ENCODE measurements around the gene SUGP2.

The SUGP2 gene

DNA sequence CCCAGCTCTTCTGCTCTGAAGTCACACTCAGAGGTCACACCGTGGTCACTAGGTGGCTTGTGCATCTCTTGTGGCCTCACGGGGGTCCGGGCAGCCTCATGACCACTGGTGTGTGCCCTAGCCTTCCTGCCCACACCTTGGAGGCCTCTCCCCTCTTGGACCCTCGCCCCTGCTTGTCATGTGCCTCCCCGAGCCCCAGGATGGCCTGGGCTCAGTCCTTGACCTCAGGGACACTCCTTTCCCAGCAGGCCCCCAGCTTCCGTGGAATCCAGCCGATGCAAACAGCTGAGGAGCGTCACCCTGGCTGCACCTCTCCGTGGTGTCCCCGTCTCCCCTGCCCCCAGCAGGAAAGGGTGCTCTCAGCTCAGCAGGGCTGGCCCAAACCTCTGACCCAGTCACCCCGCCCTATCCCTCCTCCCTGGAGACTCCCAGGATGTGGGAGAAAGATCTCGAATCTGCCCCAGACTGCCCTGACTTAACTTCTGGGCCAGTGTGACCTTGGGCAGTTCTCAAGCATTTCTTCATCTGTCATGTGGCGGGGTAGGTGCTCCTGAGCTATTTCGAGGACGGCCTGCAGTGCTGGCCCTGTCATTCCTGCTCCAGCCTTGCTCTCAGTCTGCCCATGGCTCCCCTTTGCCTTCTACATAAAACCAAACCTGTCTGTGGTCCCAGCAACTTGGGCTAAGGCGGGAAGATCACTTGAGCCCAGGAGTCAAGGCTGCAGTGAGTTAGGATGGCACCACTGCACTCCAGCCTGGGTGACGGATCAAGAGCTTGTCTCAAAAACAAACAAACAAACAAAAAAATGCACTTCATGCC lies 25.9 kb upstream of the SUGP2 start:
- no peak for DNase-seq

DNA sequence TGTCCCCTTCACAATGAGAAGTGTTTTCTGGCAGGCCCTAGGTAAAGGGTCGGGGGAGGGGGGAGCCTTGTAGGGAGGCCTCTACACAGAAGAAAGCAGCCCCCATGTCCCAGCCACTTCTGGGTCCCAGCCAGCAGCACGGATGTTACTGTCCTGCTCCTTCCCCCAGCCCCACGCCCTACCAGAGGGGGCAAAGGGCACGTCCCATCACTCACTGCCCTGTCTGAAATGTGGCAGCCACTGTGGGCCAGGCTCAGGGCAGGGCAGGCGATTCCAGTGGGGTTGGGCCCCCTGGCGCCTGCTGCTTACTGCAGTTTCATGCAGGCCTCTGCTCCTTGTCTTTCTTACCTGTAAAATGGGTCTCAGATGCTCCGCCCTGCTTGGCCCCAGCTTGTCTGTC lies 24.4 kb upstream of the SUGP2 start:
- DNase-seq, result no peak

DNA sequence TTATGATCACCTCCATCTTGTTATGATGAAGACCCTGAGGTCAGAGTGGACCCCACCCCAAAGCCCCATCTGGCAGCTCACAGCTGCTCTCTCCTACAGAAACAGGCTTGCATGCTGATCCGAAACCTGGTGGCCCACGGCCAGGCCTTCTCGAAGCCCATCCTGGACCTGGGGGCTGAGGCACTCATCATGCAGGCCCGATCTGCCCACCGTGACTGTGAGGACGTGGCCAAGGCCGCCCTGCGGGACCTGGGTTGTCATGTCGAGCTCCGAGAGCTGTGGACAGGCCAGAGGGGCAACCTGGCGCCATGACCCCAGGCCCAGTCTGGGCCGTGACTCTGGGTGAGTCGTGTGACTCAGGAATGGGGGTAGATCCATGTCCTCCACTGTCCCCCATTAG lies 24.0 kb upstream of the SUGP2 start:
- DNase-seq, result no peak

DNA sequence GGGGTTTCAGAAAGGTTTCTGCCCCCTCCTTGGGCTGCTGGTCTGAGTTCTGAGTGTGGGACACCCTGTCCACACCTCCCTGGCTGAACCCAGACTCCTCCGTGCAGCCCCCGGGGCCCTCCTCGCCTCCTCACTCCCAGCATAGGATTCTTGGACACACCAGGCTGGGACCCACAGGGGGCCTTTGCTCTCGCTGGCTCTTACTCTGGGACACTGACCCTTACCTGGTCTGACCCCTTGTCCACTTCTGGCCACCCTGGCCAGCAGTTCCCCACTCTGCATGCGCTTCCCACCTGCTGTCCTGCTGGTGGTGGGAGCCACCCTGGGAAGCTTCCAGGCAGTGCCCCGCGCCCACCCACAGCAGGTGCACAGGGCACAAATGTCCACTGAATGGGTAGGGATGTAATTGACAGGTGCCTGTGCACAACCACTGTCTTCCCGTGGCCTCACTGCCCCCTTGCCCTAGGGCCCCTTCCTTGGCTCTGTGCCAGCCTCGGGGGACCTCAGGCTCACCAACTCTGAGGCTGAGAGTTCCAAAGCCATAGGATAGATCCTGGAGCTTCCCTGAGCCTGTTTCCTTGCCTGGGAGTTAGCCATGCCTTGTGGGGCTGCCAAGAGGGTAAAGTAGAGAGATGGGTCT lies 23.4 kb upstream of the SUGP2 start:
- no peak for DNase-seq

DNA sequence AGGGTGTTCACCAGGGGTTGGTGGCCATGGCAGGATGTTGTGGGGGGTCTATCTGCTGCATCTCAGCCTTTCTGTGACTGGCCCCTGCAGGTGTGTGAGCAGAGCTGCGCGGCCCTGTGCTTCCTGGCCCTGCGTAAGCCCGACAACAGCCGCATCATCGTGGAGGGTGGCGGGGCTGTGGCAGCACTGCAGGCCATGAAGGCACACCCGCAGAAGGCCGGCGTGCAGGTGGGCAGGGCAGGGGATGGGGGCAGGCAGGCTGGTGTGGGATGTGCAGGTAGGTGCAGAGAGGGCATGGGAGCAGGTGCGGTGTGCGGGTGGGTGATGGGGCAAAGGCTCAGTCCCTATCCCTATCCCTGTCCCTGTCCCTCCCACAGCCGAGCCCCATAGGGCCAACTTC lies 22.4 kb upstream of the SUGP2 start:
- no peak for DNase-seq

DNA sequence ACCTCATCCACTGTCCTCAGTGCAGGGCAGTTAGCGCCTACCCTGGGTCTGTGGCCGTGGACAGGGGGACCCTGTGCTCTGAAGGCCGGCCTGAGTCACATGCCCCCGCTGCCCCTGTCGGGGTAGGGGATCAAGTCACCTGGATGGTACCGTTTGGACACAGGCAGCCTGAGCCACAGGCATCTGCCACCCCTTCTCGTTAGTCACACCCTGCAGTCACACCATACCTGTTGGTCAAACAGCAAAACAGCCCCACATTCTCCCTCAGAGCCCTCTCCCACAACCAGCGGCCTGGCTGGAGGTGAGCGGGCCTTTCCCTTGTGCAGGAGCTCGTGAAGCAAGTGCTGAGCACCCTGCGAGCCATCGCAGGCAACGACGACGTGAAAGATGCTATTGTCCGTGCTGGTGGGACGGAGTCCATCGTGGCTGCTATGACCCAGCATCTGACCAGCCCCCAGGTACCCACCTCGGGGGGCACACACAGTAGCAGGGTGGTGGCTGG lies 21.7 kb upstream of the SUGP2 start:
- DNase-seq, result no peak

DNA sequence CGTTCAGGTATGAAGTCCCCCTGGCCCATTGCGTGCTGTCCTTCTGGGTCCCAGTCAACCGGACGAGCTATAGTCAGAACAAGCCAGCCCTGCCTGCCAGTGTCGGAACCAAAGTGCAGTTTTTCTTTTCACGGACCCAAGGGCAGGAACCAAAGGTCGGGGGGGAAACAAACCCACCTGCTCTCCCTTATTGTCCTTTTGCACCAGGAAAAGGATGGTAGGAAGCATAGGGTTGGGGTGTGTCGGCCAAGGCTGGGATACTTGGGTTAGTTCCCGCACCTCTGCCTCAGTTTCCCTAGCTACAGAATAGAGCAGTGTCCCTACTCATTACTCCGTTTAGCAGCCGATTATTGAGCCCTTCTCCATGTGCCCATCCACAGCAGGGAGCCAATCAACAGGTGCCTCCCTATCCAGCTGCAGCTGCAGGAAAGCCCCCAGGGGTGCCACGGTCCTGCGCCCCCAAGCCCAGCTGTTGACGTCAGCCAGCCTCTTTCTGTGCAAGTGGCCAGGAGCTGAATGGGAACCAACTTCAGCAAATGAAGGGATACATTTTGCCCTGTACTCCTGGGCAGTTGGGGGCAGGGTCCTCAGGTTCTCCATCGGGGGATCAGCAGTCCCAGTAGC lies 21.1 kb upstream of the SUGP2 start:
- no peak for DNase-seq

DNA sequence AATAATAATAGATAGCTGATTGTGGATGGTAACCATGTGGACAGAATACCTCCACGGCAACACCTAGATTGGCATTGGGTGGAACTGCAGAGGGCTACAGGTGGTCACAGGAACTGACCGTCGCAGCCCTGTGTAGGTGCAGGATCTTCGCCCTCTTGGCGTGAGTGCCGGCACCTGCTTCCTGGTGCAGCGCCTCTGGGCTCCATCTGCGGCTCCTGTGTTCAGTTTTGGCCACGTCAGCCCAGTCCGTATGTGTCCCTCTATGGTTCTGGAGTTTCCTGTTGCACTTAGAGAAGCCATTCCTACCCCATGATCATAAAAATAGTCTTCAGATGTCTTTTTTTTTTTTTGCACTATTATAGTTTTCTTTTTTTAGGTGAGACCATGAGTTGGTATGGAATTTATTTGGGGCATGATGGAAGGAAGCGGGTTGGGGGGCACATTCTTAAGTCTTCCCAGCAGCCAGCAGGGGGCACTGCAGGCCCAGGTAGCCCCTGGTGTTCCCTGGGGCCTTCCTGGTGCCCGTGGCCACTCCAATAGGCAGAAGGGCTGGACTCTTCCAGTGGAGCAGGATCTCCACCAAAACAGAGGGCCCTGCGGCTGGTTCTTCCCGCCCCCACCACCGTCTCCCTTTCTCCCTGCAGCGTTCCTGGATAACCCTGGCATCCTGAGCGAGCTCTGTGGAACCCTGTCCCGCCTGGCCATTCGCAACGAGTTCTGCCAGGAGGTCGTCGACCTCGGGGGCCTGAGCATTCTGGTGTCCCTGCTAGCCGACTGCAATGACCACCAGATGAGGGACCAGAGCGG lies 20.4 kb upstream of the SUGP2 start:
- DNase-seq, result peak; percentile 67

DNA sequence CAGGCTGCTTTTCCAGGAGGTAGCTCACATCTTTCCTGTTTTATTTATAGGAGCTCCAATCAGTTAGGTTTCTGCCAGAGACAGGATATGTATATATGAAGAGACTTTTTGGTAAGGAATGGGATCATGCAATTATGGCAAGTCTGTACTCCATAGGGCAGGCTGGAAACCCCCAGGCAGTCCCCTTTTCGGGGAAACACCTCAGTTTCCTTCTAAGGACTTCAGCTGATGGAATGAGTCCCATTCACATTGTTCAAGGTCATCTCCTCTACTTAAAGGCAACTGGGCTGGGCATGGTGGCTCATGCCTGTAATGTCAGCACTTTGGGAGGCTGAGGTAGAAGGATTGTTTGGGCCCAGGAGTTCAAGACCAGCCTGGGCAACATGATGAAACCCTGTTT lies 19.6 kb upstream of the SUGP2 start:
- no peak for DNase-seq

DNA sequence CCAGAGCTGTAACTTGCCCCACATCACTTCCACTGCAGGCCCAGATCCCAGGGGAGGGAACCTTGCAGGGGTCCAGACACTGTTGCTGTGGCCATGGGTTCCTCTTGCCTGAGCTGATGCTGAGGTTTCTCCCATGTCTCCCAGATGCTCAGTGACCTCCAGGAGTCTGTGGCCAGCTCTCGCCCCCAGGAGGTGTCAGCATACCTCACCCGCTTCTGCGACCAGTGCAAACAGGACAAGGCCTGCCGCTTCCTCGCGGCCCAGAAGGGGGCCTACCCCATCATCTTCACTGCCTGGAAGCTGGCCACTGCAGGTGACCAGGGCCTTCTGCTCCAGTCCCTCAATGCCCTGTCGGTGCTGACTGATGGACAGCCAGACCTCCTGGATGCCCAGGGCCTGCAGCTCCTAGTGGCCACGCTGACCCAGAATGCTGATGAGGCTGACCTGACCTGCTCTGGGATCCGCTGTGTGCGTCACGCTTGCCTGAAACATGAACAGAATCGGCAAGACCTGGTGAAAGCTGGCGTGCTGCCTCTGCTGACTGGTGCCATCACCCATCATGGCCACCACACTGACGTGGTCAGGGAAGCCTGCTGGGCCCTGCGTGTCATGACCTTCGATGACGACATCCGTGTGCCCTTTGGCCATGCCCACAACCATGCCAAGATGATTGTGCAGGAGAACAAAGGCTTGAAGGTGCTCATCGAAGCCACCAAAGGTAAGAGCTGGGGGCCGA lies 18.3 kb upstream of the SUGP2 start:
- DNase-seq, result no peak

DNA sequence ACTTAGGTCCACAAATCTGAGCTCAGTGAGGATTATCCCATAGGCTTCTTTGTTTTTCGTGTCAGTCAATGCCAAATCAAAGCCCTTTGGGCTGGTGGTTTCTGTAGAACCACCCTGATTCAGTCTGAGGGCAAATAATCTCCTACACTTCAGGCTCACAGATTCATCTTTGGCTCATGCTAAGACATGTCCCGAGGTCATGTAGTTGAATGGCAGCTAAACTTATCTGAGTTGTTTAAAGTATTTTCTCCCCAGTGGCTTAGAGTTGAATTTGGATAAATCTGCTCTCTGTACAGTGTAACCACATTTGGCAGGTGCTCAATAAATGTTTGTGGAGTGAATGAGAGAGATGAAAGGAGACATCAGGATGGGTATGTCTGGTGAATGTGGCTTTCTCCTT lies 17.4 kb upstream of the SUGP2 start:
- no peak for DNase-seq

DNA sequence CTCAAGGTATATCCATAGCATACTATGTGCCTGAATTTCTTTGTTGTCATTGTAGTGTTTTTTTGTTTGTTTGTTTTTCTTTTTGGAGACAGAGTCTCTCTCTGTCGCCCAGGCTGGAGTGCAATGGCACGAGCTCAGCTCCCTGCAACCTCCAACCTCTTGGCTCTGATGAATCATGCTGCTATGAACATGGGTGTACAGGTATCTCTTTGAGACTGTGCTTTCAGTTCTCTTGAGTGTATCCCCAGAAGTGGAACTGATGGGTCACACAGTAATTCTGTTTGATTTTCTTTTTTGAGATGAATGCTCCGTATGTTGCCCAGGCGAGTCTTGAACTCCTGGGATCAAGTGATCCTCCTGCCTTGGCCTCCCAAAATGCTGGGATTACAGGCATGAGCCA lies 16.8 kb upstream of the SUGP2 start:
- DNase-seq, result no peak

DNA sequence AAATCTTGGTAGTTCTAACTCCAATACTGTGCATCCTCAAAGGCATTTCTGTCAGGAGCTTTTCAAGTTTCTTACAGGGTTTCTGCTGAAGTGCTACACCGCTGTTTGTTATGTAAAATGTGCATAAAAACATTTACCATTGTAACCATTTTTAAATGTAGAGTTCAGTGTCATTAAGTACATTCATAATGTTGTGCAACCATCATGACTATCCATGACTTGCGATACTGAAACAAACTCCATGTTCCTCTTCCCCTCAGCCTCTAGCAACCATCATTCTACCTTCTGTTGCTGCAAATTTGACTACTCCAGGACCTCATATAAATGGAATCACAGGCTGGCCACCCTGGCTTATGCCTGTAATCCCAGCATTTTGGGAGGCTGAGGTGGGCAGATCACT lies 16.1 kb upstream of the SUGP2 start:
- no peak for DNase-seq

DNA sequence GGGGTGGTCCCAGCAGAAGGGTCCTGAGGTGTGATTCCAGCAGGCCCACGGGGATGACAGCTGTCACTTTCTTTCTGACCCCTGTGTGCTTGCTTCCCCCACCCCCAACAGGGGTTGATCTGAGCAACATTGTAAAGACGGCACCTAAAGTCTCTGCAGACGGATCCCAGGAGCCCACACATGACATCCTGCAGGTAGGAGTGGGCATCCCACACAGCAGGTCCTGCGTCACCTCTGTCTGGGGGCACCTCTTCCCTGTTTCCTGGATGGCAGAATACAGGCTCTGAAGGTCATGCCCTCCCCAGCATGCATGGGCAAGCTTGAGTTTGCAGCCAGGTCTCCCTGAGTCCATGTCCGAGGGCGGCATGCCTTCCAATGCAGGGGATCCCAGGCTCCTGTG lies 10.6 kb upstream of the SUGP2 start:
- no peak for DNase-seq

DNA sequence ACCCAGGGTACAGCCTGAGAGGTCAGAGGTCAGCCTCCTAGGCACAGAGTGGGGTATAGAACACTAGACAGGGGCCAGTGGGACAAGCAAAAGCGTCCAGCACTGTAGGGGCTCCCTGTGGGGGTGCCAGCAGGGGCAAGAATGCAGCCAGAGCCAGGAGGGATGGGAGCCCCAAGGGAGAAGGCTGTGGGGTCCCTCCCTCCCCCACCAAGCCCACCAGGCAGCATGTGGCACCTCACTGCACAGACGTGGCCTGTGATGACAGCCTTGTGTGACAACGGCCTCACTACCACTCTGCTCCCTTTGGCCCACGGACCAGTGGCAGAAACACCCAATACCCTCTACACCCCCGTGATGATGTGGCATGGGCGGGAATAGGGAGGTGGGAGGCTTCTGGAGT lies 10.2 kb upstream of the SUGP2 start:
- no peak for DNase-seq

DNA sequence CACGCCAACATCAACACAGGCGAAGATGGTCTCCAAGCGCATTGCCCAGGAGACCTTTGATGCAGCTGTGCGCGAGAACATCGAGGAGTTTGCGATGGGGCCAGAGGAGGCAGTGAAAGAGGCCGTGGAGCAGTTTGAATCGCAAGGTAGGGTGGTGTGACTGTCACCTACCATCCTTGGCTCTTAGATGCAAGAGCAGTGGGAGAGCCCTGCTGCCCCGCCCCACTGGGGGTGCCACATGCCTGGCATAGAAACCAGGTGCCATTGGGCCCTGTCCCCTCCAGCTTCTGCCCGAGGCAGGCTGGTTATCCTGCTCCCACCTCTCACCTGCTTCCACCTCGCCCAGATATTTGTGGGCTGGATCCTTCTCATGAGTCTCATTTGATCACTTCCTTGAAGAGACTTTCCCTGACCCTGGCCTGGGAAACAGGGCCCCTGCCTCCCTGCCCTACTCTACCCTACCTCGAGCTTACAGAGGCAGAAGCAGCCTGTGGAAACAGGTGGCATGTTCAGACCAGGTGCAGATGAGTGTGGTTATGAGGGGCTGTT lies 9.5 kb upstream of the SUGP2 start:
- no peak for DNase-seq

DNA sequence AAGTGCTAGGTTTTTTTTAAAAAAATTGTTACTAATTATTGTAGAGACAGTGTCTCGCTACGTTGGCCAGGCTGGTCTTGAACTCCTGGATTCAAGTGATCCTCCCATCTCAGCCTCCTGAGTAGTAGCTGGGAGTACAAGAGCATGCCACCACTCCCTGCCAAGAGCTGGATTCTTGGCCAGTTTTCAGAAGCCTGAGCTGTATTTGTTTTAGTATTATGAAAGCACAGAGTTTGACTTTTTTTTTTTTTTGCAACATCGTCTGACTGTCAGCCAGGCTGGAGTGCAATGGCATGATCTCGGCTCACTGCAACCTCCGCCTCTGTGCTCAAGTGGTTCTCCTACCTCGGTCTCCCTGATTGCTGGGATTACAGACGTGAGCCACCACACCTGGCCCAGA lies 7.1 kb upstream of the SUGP2 start:
- no peak for DNase-seq

DNA sequence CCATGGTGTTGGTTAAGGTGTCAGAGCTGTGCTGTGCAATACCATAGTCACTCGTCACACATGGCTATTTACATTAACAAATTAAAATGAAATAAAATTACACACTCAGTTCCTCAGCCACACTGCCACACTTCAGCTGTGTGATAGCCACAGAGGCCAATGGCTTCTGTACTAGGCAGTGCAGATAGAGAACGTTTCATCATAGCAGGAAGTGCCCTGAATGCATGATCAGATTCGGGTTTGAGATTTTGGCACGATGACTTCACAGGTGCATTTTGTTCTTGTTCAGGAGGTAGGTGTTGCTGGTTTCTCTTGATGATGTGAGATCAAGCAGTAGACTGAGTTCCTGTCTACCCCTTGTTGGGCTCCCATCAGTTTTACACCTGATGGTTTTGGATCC lies 6.6 kb upstream of the SUGP2 start:
- DNase-seq, result no peak

DNA sequence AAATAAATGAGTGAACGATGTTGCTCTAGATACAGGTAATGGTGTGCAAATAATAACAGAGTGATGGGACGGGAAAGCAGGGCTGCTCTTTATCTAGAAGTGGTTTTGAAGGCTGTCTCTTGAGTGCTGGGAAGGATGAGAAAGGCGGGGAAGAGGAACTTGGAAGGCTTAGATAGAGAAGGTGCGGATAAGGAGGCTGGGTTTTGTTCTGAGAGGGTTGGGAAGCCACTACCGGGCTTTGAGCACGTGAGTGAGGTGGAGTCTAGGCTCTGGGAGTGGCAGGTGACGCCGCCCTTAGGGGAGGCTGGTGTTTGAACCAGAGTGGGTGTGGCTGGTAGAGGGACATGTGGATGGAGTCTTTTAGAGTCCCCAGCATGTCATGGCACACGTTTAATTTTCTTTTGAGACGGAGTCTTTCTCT lies 897 bp upstream of the SUGP2 start:
- DNase-seq, result peak; percentile 46

DNA sequence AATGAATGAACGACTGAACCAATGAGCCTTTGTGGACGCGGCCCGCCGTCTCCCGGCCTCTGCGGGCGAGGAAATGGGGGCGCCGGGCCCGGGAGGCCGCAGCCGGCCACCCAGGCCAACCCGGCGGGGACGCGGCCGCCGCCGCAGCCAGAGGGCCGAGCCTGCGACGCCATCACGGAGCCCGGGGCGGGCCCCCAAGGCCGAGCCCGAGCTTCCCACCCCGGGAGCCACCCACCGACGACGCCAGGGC lies 216 bp downstream of the SUGP2 start:
- no peak for DNase-seq

DNA sequence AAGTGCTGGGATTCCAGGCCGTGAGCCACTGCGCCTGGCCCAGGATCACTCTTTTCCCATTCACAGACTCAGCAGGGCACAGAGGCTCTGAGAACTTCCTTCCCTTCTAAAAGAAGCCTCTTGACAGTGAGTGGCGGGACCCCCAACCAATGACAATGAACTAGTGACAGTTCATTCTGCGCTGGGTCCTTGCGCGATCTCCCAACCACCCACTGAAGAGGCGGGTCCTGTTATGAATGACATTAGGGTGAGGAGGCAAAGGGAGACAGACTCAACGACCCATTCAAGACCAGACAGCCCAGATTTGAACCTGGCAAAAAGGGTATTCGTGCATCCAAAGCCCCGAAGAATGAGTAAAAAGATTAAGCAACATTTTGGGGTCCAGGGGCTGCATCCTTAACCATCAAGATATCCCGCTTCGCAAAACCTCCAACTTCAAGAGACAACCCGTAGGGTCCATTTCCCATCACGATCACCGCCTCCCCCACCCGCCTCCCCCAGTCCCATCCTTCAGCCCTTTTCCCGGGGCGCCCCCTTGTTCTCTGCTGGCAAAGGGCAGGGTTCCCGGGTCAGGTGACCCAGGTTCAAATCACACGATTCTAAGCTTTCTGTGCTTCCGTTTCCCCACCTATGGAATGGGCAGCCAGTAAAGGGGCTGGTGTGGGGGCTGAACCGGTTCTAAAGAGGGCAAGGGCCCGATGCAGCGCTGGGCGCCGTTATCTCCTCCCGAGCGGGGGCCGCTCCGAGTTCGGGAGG lies 719 bp downstream of the SUGP2 start:
- DNase-seq, result peak; percentile 57

DNA sequence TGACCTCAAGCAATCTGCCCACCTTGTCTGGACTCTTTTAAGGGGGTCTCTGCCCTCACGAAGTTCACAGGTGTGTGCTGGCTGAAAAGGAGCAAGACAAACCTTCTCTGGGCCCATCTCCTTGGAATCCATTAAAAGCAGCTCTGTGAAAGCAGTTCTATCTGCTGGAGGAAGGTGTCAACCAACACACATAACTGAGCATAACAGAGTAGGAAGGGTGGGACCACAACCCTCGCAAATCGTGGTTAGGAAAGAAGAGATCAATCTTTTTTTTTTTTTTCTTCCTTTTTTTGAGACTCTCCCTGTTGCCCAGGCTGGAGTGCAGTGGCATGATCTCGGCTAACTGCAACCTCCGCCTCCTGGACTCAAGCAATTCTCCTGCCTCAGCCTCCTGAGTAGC lies 1.4 kb downstream of the SUGP2 start:
- DNase-seq, result no peak
